ENCODE data around the gene MGAT1. TPM values are rescaled to one million over a fixed set of nuclear protein-coding genes. Genes with fewer than 3 reads are reported as not detected.

Gene MGAT1
- 67.6 and 71.5 TPM in 2 replicates for total RNA-seq
- 63.2 and 65.6 TPM in 2 replicates for polyA plus RNA-seq

DNA sequence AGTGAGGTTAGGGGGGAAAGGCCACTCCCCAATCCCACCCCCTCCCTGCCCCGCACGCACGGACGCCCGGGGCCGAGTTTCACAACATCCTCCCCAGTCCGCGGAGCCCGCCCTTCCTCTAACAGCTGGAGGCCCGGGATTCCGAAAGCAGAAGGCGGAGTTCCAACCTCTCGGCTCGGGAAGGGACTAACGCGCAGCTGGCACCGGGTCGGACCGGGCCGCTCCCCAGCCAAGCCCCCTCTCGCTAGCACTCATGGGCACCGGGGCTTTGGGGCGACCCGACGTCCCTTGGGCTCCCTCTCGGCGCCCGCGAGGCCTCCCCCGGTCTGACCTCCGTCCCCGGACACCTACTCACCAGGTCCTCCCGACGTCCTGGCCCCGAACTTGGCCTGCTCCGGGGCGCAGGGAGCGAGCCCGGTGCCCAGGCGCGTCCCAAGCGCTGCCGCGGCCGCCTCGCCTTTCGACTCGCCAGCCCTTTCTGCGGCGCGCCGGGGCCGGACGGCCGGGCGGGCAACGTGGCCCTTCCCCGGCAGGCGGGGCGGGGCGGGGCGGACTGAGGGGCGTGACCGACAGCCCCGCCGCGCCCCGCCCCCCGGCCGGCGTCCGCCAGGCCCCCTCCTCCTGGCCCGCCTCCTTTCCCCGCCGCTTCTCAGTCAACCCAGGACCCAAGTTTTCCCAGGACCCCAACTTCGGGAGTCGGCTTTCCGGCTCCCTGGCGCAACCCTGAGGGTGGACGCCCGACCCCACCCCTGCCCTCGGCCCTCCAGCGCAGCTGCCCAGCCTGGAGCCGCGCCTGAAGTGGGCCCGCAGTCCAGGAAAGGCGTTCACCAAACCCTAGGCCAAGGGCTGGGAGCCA is at the start of gene MGAT1:
TSS of gene MGAT1 (minus strand) at position 482 of the 856 bp plus-strand sequence. CDS start 9,835 bp downstream, outside the sequence.
- H3K27ac ChIP-seq, result peak within 1 kb of the TSS; percentile 93
- no peaks in the 10 kb centered on the region for H3K36me3 ChIP-seq
- H3K4me1 ChIP-seq (ENCODE audit: low read depth), result peaks cover 20% of the 10 kb centered on the region
- H3K27me3 ChIP-seq, result no peaks in the 10 kb centered on the region
- H3K4me3 ChIP-seq, result peak within 1 kb of the TSS; percentile 91
- no peaks in the 10 kb centered on the region for H3K9me3 ChIP-seq (ENCODE audit: low read depth)
- peak; percentile 88 to 93 for DNase-seq (ENCODE audit: low read depth in 1 of 2, low spot score in 1 of 2)
- TF ChIP-seq, protein P1, sequence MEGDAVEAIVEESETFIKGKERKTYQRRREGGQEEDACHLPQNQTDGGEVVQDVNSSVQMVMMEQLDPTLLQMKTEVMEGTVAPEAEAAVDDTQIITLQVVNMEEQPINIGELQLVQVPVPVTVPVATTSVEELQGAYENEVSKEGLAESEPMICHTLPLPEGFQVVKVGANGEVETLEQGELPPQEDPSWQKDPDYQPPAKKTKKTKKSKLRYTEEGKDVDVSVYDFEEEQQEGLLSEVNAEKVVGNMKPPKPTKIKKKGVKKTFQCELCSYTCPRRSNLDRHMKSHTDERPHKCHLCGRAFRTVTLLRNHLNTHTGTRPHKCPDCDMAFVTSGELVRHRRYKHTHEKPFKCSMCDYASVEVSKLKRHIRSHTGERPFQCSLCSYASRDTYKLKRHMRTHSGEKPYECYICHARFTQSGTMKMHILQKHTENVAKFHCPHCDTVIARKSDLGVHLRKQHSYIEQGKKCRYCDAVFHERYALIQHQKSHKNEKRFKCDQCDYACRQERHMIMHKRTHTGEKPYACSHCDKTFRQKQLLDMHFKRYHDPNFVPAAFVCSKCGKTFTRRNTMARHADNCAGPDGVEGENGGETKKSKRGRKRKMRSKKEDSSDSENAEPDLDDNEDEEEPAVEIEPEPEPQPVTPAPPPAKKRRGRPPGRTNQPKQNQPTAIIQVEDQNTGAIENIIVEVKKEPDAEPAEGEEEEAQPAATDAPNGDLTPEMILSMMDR (IDR thresholded peaks at IDR 0.05; ENCODE audit: low read depth, low read length), result no peak

GRCh38 chr5:180850434-180851078 is 48.0 kb upstream of the MGAT1 start:
- H3K4me1 ChIP-seq (ENCODE audit: low read depth), result no peaks in the 10 kb centered on the region
- peaks cover 15% of the 10 kb centered on the region for H3K9me3 ChIP-seq (ENCODE audit: low read depth)
- no peaks in the 10 kb centered on the region for H3K27me3 ChIP-seq
- TF ChIP-seq, protein P1 (IDR thresholded peaks at IDR 0.05; ENCODE audit: low read depth, low read length), result no peak
- no peak for DNase-seq (ENCODE audit: low read depth in 1 of 2, low spot score in 1 of 2)
- H3K27ac ChIP-seq, result no peak overlapping the region
- H3K36me3 ChIP-seq, result peaks cover 25% of the 10 kb centered on the region
- H3K4me3 ChIP-seq, result no peak overlapping the region

DNA sequence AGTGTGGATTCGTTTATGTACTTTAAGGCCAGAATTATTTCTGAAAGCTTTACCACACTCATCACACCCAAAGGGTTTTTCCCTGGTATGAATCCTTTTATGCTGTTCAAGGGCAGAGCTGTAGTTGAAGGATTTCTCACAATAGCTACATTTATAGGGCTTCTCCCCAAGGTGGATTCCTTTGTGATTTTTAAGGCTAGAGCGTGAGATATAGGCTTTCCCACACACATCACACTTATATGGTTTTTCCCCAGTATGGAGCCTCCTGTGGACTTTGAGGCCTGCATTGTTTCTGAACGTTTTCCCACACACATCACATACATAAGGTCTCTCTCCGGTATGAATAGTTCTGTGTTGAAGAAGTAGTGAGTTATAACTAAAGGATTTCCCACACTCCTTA is 47.2 kb upstream of the MGAT1 start:
- H3K36me3 ChIP-seq, result peaks cover 25% of the 10 kb centered on the region
- TF ChIP-seq, protein P1 (IDR thresholded peaks at IDR 0.05; ENCODE audit: low read depth, low read length), result no peak
- H3K27me3 ChIP-seq, result no peaks in the 10 kb centered on the region
- no peak for DNase-seq (ENCODE audit: low read depth in 1 of 2, low spot score in 1 of 2)
- H3K4me1 ChIP-seq (ENCODE audit: low read depth), result no peaks in the 10 kb centered on the region
- no peak overlapping the region for H3K27ac ChIP-seq
- H3K9me3 ChIP-seq (ENCODE audit: low read depth), result peaks cover 15% of the 10 kb centered on the region
- no peak overlapping the region for H3K4me3 ChIP-seq

GRCh38 chr5:180848878-180849277 is 46.3 kb upstream of the MGAT1 start:
- Histone ChIP-seq H3K27me3 (no peaks in the 10 kb centered on the region), H3K27ac (no peak overlapping the region), H3K4me3 (no peak overlapping the region), H3K4me1 (ENCODE audit: low read depth) (no peaks in the 10 kb centered on the region), H3K36me3 (peaks cover 25% of the 10 kb centered on the region), H3K9me3 (ENCODE audit: low read depth) (peaks cover 15% of the 10 kb centered on the region)
- no peak for DNase-seq (ENCODE audit: low read depth in 1 of 2, low spot score in 1 of 2)
- TF ChIP-seq, protein P1 (IDR thresholded peaks at IDR 0.05; ENCODE audit: low read depth, low read length), result no peak

DNA sequence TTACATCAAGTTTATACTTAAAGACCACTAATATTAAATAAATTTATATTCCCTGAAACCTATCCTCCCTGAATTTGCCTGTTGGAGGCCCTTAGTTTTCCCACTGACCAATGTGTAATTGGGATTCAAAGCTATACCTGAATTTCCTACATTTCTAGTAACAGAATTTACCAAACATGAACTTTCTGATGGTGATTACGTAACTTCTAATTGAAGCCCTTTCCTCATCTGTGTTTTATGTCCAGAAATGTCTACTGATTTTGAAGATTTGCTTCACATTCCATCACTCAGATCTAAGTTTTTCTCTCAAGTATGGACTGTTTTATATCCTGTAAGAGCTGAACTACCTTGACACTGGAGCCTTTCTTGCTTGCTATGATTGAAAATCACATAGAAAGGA is 45.7 kb upstream of the MGAT1 start:
- no peak for DNase-seq (ENCODE audit: low read depth in 1 of 2, low spot score in 1 of 2)
- TF ChIP-seq, protein P1 (IDR thresholded peaks at IDR 0.05; ENCODE audit: low read depth, low read length), result no peak
- Histone ChIP-seq H3K9me3 (ENCODE audit: low read depth) (peaks cover 15% of the 10 kb centered on the region), H3K4me3 (no peak overlapping the region), H3K36me3 (peaks cover 25% of the 10 kb centered on the region), H3K27me3 (no peaks in the 10 kb centered on the region), H3K4me1 (ENCODE audit: low read depth) (no peaks in the 10 kb centered on the region), H3K27ac (no peak overlapping the region)

Data from cardiac muscle cell (in vitro differentiated cells and primary cell).